Keratinocyte (primary cell): ENCODE measurements around the gene PGAP1. TPM values are rescaled to one million over a fixed set of nuclear protein-coding genes. Genes with fewer than 3 reads are reported as not detected.

ENCODE experiments used
- DNase-seq: peaks from one replicate; pipeline ENCODE4 v3.0.0-alpha.2; 2011; ENCODE audit warnings: low read depth, missing footprints, low spot score
- FAIRE-seq: peaks from 2 replicates; lab custom pipeline; 2011; peaks lifted over from hg19 to GRCh38; lab: Jason Lieb, UNC
- H2AFZ ChIP-seq: 2 replicates; pipeline ENCODE4 v1.6.0; 2012; ENCODE audit warnings: low read length, control low read depth, inconsistent platforms; ENCODE audit not compliant: control insufficient read depth
- H3K27ac ChIP-seq: 2 replicates; pipeline ENCODE4 v1.5.1; 2011; ENCODE audit warnings: low read length; ENCODE audit not compliant: control insufficient read depth, insufficient read depth
- H3K27me3 ChIP-seq: 3 replicates; pipeline ENCODE4 v1.6.0; 2011; ENCODE audit warnings: low read length; ENCODE audit not compliant: control insufficient read depth, insufficient read depth; ENCODE audit errors: extremely low read depth
- H3K36me3 ChIP-seq, 2 experiments: 2 replicates in 1 of 2; 3 replicates in 1 of 2; pipeline ENCODE4 v1.5.1; 2011; ENCODE audit warnings: low read length in 2 of 2, mild to moderate bottlenecking in 1 of 2; ENCODE audit not compliant: control insufficient read depth in 2 of 2, insufficient read depth in 2 of 2; ENCODE audit errors: extremely low read depth in 1 of 2
- H3K4me1 ChIP-seq: 3 replicates; pipeline ENCODE4 v1.5.1; 2011; ENCODE audit warnings: low read length; ENCODE audit not compliant: control insufficient read depth, insufficient read depth; ENCODE audit errors: extremely low read depth
- H3K4me2 ChIP-seq: 3 replicates; pipeline ENCODE4 v1.6.0; 2011; ENCODE audit warnings: low read depth, low read length; ENCODE audit not compliant: control insufficient read depth, insufficient read depth; ENCODE audit errors: extremely low read depth
- H3K4me3 ChIP-seq, 3 experiments: fragments of 200-600 bp in 1 of 3; sonication (generic) in 1 of 3; 2 replicates in 2 of 3; 3 replicates in 1 of 3; pipeline ENCODE4 v1.5.1; 2011 to 2016; ENCODE audit warnings: low read length in 3 of 3, mild to moderate bottlenecking in 3 of 3, control low read depth in 2 of 3, inconsistent platforms in 1 of 3, low read depth in 1 of 3, mixed read lengths in 1 of 3, mixed run types in 1 of 3, moderate library complexity in 1 of 3; ENCODE audit not compliant: control insufficient read depth in 2 of 3, insufficient read depth in 2 of 3; ENCODE audit errors: extremely low read depth in 1 of 3
- H3K79me2 ChIP-seq: 2 replicates; pipeline ENCODE4 v1.6.0; 2012; ENCODE audit warnings: low read length; ENCODE audit not compliant: control insufficient read depth, insufficient read depth
- H3K9ac ChIP-seq: 3 replicates; pipeline ENCODE4 v1.6.0; 2011; ENCODE audit warnings: low read length; ENCODE audit not compliant: control insufficient read depth, insufficient read depth; ENCODE audit errors: extremely low read depth
- H3K9me1 ChIP-seq: 3 replicates; pipeline ENCODE4 v1.6.0; 2011; ENCODE audit warnings: low read length; ENCODE audit not compliant: control insufficient read depth, insufficient read depth; ENCODE audit errors: extremely low read depth
- H3K9me3 ChIP-seq: 2 replicates; pipeline ENCODE4 v1.5.1; 2012; ENCODE audit warnings: low read depth, low read length; ENCODE audit not compliant: control insufficient read depth
- H4K20me1 ChIP-seq: 3 replicates; pipeline ENCODE4 v1.6.0; 2011; ENCODE audit warnings: low read length; ENCODE audit not compliant: control insufficient read depth, insufficient read depth; ENCODE audit errors: extremely low read depth
- EZH2 ChIP-seq: IDR thresholded peaks from one replicate; pipeline ENCODE4 v1.6.1; 2012; ENCODE audit warnings: inconsistent platforms, mild to moderate bottlenecking, low read length, moderate library complexity
- dilution Hi-C: fragments of 300-500 bp; cut with MboI; formaldehyde crosslinking; loops from one replicate; pipeline ENCODE4 v1.7.0; 2020; ENCODE audit warnings: low sequenced_read_pairs; ENCODE audit not compliant: extremely low pct_ligation_motif_present
- polyA minus RNA-seq, 3 experiments: library from RNA; depleted of rRNA, polyadenylated mRNA; stranded (reverse); fragments of >200 nt; gene quantifications; 1 replicate in 1 of 3; 2 replicates in 1 of 3; 3 replicates in 1 of 3; pipeline ENCODE4 v1.2.3, GENCODE V29; 2011
- polyA plus RNA-seq, 5 experiments: library from polyadenylated mRNA; depleted of rRNA in 3 of 5; stranded (reverse) in 3 of 5; stranded (forward) in 1 of 5; unstranded in 1 of 5; fragments of >200 nt; gene quantifications; 1 replicate in 1 of 5; 2 replicates in 3 of 5; 3 replicates in 1 of 5; pipeline versions ENCODE4 v1.2.1 to v1.2.3, GENCODE V29; 2011 to 2012; ENCODE audit warnings: missing spikeins in 2 of 5, low read depth in 1 of 5, low replicate concordance in 1 of 5
- TF ChIP-seq, protein P1 (sequence below), 3 experiments: IDR thresholded peaks in 1 of 3; conservative IDR thresholded peaks in 1 of 3; optimal IDR thresholded peaks in 1 of 3; 2 replicates in 2 of 3; 3 replicates in 1 of 3; pipeline versions ENCODE3 to v1.5.1; 2011; ENCODE audit warnings: low read length in 3 of 3, mild to moderate bottlenecking in 3 of 3, moderate library complexity in 2 of 3, control low read depth in 1 of 3, inconsistent platforms in 1 of 3; ENCODE audit not compliant: insufficient read depth in 2 of 3; ENCODE audit errors: extremely low read depth in 1 of 3

The PGAP1 gene, protein sequence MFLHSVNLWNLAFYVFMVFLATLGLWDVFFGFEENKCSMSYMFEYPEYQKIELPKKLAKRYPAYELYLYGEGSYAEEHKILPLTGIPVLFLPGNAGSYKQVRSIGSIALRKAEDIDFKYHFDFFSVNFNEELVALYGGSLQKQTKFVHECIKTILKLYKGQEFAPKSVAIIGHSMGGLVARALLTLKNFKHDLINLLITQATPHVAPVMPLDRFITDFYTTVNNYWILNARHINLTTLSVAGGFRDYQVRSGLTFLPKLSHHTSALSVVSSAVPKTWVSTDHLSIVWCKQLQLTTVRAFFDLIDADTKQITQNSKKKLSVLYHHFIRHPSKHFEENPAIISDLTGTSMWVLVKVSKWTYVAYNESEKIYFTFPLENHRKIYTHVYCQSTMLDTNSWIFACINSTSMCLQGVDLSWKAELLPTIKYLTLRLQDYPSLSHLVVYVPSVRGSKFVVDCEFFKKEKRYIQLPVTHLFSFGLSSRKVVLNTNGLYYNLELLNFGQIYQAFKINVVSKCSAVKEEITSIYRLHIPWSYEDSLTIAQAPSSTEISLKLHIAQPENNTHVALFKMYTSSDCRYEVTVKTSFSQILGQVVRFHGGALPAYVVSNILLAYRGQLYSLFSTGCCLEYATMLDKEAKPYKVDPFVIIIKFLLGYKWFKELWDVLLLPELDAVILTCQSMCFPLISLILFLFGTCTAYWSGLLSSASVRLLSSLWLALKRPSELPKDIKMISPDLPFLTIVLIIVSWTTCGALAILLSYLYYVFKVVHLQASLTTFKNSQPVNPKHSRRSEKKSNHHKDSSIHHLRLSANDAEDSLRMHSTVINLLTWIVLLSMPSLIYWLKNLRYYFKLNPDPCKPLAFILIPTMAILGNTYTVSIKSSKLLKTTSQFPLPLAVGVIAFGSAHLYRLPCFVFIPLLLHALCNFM
- polyA plus RNA-seq, result 4.4 to 7.1 TPM (median 5.6 TPM) in 3 replicates
- polyA plus RNA-seq (2011; ENCODE audit: low read depth), result 3.5 TPM
- polyA plus RNA-seq (2011; cell fraction: cytosol; rRNA removed), result 1.2 and 3.0 TPM in 2 replicates
- polyA plus RNA-seq (2011; cell fraction: nucleus; rRNA removed), result 13.1 and 15.2 TPM in 2 replicates
- 2.7 and 3.7 TPM in 2 replicates for polyA plus RNA-seq (2012; ENCODE audit: low replicate concordance)
- polyA minus RNA-seq, result 2.4 to 21.0 TPM (median 14.9 TPM) in 3 replicates
- polyA minus RNA-seq (2011; cell fraction: cytosol; rRNA and poly(A)+ RNA removed), result 6.7 TPM
- polyA minus RNA-seq (2011; cell fraction: nucleus; rRNA and poly(A)+ RNA removed), result 22.7 and 55.8 TPM in 2 replicates

- H3K79me2 ChIP-seq, result peaks cover 45% of the 10 kb centered on the region
- H3K4me3 ChIP-seq, result peak within 1 kb of the TSS; percentile 59 to 94 (median 90)
- peak within 1 kb of the TSS; percentile 95 for H3K27ac ChIP-seq
- TF ChIP-seq, protein P1, sequence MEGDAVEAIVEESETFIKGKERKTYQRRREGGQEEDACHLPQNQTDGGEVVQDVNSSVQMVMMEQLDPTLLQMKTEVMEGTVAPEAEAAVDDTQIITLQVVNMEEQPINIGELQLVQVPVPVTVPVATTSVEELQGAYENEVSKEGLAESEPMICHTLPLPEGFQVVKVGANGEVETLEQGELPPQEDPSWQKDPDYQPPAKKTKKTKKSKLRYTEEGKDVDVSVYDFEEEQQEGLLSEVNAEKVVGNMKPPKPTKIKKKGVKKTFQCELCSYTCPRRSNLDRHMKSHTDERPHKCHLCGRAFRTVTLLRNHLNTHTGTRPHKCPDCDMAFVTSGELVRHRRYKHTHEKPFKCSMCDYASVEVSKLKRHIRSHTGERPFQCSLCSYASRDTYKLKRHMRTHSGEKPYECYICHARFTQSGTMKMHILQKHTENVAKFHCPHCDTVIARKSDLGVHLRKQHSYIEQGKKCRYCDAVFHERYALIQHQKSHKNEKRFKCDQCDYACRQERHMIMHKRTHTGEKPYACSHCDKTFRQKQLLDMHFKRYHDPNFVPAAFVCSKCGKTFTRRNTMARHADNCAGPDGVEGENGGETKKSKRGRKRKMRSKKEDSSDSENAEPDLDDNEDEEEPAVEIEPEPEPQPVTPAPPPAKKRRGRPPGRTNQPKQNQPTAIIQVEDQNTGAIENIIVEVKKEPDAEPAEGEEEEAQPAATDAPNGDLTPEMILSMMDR (optimal IDR thresholded peaks at IDR 0.05 in 1 of 3, IDR thresholded peaks at IDR 0.05 in 1 of 3, conservative IDR thresholded peaks at IDR 0.05 in 1 of 3; ENCODE audit: extremely low read depth in 1 of 3, insufficient read depth in 2 of 3, low read length in 3 of 3), result no peak
- TF ChIP-seq EZH2, result no peak
- no peaks in the 10 kb centered on the region for H3K9me1 ChIP-seq
- FAIRE-seq, result no peak
- peaks cover 14% of the 10 kb centered on the region for H3K4me1 ChIP-seq
- peak within 1 kb of the TSS; percentile 97 for H3K9ac ChIP-seq
- H2AFZ ChIP-seq, result peak within 1 kb of the TSS; percentile 85
- dilution Hi-C loops, result no loop called here
- no peaks in the 10 kb centered on the region for H4K20me1 ChIP-seq
- no peaks in the 10 kb centered on the region for H3K27me3 ChIP-seq
- peak within 1 kb of the TSS; percentile 96 for H3K4me2 ChIP-seq
- no peaks in the 10 kb centered on the region for H3K36me3 ChIP-seq
- H3K9me3 ChIP-seq, result no peaks in the 10 kb centered on the region
- no peak for DNase-seq
Observed at GRCh38 chr2:196926562-196927375, at the start of gene PGAP1. Gene PGAP1, minus strand, starts transcription at chr2:196926707. Its CDS starts 91 bp downstream, at chr2:196926616.

DNA sequence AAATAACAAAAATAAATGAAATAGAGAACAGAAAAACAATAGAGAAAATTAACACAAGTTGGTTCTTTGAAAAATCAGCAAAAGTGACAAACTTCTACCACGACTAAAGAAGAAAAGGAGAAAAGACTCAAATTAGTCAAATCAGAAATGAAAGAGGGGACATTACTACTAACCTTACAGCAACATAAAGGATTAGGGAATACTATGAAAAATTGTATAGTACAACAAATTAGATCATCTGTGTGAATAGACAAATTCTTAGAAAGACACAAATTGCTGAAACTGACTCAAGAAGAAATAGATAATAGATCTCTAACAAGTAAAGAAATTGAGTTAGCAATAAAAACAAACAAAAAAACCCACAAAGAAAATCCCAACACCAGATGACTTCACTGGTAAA, 48.5 kb upstream of the PGAP1 start:
- FAIRE-seq, result no peak
- no peak overlapping the region for H3K4me2 ChIP-seq

More for the DNA sequence above, 48.5 kb upstream of the PGAP1 start:
- Histone ChIP-seq H3K4me3 (no peak overlapping the region), H3K27ac (no peak overlapping the region), H3K36me3 (no peaks in the 10 kb centered on the region), H3K27me3 (no peaks in the 10 kb centered on the region), H3K9me3 (no peaks in the 10 kb centered on the region), H3K4me1 (no peaks in the 10 kb centered on the region), H4K20me1 (no peaks in the 10 kb centered on the region), H3K79me2 (no peaks in the 10 kb centered on the region), H3K9me1 (no peaks in the 10 kb centered on the region), H2AFZ (no peak overlapping the region), H3K9ac (no peak overlapping the region)
- no peak for DNase-seq
- dilution Hi-C loops, result no loop called here
- TF ChIP-seq EZH2, result no peak
- TF ChIP-seq, protein P1 (optimal IDR thresholded peaks at IDR 0.05 in 1 of 3, IDR thresholded peaks at IDR 0.05 in 1 of 3, conservative IDR thresholded peaks at IDR 0.05 in 1 of 3; ENCODE audit: extremely low read depth in 1 of 3, insufficient read depth in 2 of 3, low read length in 3 of 3), result no peak
